Dedifferentiated amniotic fluid mesenchymal stem cell (primary cell): ENCODE data around the gene TOMM34.

Experiments
- DNase-seq: peaks from one replicate; pipeline ENCODE4 v3.0.0-alpha.2; 2016; ENCODE audit errors: extremely low spot score

The TOMM34 gene

DNA sequence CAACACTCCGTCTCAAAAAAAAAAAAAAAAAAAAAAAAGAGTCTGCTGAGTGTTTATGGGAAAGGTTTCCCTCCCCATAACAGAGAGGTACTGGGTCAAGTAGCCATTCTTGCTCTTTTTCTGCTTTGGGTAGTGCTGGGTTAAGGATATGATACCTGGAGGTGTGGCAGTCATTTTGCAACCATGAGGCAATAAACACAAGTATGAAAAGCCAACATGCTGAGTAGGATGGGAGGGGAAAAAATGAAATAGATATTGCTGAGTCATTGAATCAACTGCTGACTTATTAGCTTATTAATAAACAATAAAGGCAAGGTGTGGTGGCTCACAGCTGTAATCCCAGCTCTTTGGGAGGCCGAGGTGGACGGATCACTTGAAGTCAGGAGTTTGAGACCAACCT is 2.3 kb upstream of the TOMM34 start:
- no peak for DNase-seq

DNA sequence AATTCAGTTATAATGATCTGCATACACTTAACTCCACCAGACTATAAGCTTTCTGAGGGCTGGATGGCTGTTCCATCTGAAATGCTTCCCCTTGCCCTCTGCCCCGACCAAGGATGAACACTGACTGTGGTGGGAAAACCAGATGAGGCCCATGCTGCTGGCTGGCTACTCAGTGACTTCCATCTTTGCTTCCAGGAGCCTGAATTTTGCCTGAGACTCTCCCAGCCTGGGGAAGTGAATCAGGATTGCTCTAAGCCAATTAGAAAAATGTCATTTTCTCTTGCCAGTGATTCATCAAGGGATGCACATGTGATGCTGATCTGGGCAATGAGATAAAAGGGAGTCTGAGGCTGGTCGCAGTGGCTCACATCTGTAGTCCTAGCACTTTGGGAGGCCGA is 1.7 kb upstream of the TOMM34 start:
- no peak for DNase-seq

DNA sequence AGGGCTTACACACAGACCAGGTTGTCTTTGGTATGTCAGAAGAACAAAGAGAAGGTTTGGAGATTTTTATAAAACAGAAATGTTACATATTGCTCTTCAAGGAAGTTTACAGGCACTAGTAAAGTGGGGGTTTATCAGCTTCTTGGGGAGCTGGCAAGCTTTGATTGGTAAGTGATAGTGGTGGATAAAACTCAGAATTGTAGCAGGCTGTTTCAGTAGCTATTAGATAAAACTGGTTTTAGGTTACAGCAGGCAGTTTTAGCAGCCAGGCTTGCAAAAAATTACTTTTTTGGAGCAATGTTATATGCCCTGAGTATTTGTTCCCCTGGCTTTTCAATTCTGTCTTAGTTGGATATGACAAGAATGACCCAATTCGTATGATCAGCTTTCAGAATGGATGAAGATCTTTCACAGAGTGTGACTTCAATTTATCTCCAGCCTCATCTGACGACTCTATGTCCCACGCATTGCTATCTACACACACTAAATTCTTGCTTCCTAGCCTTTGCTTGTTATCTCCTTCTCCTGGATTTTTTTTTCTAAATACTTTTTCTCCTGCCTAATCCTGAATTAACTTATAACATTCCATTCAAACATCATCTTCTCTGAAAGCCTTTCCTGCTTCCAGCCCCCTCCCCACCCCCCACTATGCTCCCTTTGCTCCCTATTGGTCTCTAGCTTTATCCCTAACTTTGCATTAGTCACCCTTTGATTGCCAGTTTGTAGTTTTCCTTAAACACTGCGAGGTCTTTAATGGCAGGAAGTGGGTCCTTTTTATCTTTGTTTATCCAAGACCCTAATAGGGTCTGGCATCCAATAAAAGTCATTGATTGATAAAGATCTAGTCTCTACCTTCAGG is 1.0 kb upstream of the TOMM34 start:
- DNase-seq: no peak

DNA sequence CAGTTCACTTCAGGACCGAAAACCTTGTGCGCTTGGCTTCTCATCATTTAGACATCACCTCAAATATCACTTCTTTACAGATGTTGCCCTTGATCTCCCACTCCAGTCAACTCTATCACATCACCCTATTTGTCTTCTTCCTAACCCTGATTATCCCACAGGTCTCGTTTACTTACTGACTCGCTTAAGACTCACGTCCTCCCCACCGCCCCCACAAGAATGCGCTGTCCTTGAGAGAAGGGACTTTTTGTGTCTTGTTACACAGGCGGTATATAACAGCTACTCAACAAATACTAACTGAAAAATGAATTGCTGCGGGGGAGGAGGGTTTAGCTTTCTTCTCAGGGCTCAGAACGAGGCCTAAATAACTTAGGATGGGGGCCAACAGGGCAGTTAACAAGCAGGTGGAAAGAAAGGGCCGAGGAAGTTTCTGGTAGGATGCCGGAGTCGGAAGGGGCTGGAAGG is 527 bp downstream of the TOMM34 start:
- peak; percentile 61 for DNase-seq

DNA sequence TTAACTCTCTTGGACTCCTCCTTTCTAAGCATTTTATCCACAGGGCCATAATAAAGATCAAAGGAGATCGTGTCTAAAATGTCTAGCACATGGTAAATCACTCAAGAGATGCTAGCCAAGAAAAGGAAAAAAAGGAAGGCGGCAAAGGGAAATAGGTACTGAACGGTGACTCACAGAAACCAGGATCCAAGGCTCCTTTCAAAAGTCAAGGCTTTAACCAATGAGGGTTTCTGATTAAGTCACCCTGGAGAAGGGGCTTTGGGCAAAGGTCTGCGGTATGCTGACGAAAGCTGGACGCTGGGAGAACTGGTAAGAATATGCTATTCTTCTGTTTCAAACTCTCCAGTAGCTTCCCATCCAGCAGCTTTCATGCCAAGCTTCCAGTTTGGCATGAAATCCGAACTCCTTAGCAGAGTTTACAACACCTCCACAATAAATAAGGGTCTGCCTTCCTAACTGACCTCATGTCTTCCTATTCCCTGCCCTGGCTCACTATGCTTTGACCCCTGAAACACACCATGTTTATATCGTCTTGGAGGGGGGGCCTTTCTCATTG is 1.0 kb downstream of the TOMM34 start:
- DNase-seq: no peak

DNA sequence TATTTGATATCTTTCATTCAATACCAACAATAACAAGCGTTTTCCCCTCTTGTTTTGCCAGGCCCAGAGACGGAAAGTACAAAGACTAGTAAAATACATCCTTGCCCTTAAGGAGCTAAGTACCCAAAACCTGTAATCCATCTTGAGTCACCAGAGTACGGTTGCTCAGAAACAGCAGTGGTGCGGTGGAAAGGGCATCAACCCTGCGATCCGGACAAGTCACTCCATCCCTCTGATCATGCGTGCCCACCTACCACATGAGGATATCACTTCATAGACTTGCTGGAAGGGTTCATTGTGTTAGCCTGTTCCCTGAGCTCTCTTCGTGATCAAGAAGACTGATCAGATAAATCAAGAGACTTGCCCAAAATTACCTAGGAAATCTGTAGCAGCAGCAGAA is 1.9 kb downstream of the TOMM34 start:
- no peak for DNase-seq

DNA sequence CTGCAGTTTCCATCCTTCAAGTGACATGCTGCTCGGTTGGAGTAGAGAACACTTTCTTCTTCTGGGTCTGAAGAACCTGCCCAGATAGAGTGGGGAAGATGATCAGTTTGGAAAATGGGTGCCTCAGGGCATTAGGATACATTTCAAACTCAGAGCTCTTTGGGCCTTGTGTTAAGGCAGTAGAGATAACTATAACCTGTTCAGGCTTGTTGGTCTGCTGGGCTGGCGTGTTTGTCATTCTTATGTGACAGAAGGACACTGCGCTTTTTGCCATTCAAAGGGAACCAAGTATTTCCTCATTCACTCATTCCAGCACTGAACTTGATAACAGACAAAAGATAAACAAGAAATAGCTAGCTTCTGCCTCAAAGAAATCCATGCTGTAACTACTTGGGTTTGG is 3.8 kb downstream of the TOMM34 start:
- DNase-seq: no peak

DNA sequence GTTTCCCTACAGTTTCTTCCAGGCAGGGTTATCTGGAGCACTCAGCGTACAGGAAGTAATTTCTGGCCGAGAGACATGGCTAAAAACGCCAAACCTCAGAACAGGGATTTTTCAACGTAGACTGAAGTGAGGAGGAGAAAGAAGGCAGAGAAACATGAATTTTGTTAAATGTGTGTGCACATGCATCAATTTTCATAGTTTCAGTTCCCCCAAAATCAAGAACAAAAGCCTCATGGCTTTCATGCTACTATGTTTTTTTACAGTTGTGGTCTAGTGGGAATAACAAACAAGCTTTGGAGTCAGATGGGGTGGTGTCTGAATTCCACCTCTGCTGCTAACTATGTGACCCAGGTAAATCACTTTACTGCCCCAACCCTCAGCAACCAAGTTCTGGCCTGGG is 4.9 kb downstream of the TOMM34 start:
- DNase-seq: no peak

DNA sequence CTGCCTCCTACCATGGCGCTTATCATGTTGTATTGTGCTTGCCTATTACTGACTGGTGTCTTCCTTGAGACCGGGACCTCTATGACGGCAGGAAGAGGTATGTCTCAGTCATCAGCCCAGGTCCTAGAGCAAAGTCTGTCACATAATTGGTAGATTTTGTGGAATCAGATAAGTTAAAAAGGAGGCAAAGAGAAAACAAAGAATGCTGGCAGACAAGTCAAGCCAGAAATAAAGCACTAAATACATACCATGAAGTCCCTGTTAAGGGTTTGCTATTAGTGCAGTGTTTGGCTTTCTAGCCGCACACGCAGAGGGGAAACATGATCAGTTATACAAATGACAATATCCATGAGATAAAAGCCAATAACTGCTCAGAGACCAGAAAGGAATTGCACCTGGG is 6.0 kb downstream of the TOMM34 start:
- DNase-seq: no peak

DNA sequence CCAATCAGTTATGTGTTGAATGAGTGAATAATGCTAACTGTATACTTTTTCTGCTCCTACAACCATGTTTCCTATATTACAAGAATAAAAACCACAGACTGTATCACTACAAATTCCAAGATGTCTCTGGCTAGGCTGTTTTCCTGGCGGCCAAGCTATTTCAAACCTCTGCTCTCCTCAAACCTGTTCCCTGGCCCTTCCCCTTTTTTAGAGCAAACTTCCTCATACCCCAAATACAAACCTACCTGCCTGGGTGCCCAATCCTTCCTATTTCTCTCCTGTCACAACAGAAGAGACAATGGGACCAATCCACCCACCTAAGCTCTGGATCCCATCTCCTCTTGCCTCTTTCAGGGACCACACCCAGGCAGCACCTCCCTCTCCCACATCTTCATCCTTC is 7.5 kb downstream of the TOMM34 start:
- DNase-seq: no peak

DNA sequence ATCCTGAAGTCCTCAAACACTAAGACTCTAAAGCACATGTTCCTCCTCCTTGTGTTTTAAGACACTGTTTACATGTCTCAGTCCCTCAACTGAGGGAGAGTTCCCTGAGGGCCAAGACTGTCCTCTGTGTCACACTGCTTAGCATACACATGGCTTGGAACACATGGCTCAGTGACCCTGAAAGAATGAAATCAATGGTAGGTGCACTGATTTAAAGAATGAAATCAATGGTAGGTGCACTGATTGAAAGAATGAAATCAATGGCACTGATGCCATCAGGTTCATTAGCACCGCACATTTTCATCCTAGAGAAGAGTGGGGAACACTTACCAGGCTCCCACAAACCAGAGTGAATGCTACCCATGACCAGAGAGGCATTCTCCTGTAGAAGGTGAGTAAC is 9.8 kb downstream of the TOMM34 start:
- no peak for DNase-seq

DNA sequence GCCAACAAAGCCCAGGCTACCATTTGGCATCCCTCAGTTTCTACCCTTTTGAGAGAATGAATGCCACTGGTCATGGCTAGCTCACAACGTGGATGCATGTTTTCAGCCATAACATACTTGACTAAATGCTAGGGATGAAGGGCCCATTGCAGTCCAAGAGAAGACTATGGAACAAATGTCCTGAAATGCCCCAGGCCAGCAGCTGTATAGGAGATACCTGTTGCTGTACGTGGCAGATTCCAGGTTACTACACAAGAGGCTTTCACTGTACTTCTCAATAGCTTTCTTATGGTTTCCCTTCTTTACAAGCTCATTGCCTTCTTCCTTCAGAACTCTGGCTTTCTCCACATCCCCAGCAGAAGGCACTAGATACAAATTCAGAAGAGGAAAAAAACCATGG is 11.7 kb downstream of the TOMM34 start:
- no peak for DNase-seq

DNA sequence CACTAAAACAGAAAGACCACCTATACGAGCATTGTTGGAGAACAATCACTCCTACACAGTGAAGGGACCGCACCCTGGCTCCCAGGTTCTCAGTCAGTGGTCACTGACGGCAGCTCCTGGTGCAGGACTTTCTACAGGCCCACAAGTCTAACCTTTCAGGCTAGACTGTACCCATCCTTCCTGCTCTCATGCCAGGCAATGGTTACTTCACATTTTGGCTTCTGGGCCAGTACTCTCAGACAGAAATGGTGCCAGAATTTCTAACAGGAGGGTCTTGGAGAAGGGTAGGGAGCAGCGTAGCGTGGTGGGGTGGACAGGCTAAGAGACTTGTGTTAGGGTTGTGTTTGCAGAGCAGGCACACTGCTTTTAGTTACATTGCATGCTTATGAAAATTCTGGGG is 12.1 kb downstream of the TOMM34 start:
- DNase-seq: no peak

DNA sequence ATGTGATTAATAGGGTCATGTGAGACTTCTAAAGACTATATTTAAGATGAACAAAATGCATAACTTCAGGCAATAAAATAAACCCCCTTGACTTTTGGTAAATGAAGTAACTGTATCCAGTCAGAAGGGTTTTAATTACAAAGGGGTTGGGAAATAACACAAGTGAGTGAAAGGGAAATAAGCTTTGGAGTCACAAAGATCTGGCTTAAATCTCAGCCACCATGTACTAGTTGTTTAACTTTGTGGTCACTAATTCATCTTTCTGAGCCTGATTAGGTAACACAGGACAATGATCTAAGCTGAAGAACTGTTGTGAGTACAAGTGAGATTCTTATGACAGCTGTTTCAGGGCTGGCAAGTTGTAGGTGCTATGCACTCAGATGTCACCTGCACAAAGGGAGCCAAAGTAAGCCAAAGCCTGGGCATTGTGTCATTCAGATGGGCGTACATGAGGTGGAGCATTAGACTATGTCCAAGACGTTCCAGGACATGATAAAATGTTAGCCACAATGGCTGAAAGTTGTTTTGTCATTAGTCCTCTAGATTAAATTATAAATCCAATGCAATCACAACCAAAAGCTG is 13.8 kb downstream of the TOMM34 start:
- DNase-seq: no peak

DNA sequence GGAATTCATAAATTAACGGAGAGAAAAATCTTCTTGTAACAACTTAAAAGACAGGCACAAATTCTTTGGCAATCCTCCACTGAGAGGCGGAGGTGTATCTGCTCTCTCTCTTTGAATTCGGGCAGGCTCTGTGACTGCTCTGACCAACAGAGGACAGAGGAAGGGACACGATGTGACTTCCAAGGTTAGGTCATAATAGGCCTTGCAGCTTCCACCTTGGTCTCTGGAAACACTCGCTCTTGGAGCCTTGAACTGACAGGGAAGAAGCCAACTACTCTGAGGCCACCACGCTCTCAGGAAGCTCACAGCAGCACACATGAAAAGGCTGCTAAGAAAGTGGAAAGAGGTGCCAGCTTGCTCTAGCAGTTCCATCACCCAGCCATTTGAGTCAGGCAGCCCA is 14.9 kb downstream of the TOMM34 start:
- no peak for DNase-seq

DNA sequence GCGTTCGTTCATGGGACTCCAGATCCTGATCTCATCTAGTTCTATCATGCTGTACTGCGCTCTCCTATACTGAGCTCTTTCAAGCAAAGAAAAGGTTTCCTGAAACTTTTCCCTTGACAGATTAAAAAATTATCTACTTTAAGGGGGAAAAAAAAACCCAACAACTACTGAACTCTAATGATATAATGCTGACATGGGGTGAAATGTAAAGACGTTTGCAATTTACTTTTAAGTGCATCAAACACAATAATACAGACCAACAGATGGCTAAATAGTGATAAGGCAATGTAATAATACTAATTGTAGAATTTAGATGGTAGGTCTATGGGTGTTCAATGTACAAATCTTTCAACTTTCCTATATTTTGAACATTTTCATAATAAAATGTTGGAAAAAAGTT is 16.4 kb downstream of the TOMM34 start:
- DNase-seq: no peak

DNA sequence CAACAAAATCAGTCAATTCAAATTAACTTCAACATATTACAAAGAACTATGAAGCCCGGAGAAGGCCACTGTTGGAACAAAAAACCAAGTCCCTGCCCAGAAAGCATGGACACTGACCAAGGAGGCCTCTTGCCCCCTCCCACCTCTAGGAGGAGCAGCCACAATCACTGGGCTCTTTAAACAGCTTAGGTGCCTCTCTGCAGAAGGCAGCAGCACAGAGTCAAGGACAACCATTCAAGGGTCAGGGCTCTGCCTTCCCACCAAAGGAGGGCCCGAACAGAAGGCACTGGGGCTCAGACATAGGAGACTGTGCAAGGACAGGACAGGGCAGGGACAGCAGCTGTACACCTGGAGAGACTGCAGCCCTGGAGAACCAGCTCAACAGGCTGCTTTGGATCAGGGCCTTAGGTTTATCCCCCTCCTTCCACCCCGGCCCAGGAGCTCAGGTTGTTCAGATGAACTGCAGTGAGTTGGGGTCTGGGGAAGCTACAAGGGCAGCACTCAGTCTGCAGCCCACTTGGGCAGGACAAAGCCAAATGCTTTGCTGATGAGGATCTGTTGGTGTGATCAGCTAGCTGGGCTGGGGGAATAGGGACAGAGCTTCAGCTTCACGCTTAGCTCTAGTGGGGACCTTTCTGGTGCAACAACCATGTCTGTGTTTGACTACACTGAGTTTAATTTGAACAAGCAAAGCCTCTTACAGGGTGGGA is 17.8 kb downstream of the TOMM34 start:
- DNase-seq: no peak

DNA sequence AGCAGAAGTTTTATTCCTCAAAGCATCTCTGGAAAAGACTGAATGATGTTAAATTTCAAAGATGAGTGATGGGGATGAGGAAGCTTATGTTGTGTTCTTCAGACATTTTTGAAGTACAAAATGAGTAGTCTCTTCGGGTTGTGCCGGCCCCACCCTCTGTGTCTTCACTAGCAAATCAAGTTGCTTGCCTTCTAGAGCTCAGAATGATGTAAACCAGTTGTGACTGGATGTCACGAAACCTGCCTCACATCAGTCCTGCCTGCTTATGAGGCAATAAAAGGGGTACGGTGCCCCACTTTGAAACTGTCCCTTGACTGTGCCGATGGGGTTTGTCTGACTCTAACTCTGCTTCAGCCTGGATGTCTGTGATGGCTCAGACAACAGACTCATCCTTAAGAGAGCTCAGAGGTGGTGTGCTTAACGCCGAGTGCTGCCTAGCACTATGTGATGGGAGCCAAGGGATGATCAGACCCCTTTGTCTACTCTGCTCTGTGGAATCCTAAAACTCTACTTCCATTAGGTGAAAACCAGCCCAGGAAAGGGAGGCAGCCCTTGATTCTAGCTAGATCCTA is 19.0 kb downstream of the TOMM34 start:
- DNase-seq: no peak

DNA sequence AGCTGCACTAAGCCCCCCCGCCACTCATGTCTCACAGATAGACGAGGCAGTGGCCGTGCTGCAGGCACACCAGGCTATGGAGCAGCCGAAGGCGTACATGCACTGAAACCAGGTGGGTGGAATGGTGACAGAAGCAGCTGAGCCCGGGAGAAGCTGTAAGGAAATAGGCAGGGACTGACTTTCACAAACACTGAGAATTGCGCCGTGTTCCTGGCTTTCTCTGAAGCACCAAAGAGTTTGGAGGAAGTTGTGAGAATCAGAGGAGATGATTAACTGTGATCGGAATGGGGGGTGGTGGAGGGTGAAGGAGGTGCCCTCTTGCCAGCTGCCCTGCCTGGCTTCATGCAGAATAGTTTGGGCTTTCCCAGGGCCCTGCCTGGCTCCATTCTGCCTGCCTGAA is 21.6 kb downstream of the TOMM34 start:
- DNase-seq: no peak

DNA sequence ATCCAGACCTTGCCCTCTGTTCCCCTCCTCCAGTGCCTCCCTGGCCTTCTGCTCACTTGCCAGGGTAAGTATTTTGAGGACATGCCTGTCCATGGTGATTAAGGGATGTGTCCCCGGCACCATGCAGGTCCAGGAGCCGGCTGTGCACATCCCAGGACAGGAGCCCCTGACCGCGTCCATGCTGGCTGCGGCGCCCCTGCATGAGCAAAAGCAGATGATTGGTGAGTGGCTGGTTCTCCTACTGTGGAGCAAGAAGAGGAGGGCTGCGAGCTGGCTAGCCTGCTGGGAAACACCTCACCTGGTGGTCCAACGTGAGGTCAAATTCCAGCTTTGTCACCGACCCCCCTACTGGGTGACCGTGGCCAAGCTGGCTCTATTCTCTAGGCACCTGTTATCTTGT is 23.7 kb downstream of the TOMM34 start:
- no peak for DNase-seq

DNA sequence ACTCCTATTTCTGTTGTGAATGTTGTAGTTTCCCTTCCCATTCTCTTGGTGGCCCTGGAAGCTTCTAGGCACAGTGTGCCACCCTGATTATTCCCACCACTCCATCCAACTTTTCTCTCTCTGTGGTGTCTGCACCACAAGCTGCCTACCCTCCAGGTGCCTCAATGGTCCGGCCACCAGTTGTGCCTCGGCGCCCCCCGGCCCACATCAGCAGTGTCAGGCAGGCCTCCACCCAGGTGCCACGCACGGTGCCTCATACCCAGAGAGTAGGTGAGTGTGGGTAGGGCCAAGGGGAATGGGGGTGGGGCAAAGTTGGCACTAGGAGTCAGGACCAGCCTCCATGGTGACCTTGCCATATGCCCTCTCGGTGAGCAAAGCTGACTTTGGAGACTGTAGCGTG is 27.3 kb downstream of the TOMM34 start:
- DNase-seq: no peak

DNA sequence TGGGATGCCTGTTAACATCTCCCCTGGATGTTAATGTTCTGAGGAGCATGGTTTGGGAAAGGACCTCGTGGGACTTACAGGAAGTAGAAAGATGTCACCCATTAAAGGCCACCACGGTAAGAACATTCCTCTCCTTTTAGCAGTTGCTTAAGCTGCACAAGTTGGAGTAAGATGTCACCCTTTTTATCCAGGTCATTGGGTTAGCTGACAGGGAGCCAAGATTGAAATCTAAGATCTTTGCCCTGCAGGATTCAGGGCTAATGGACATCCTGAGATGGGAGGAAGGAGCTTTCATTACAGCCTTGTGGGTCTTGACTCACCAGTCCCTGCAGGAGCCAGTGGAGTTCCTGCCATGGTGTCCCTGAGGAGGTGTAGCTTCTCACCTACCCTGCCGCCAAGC is 28.3 kb downstream of the TOMM34 start:
- DNase-seq: no peak
